PC-3 (cell line): ENCODE results near the gene JPT2. TPM values are rescaled to one million over a fixed set of nuclear protein-coding genes. Genes with fewer than 3 reads are reported as not detected.

Experiments used
- ATAC-seq: fragments of 200-7000 bp; cut with Tn5 transposase; 2 replicates; pipeline ENCODE4 v1.9.1; 2020; ENCODE audit warnings: mild to moderate bottlenecking, moderate library complexity
- BruUV-seq: library from RNA; stranded (reverse); fragments of 400-500 nt; replicated peaks from 2 replicates; lab custom pipeline; 2021; lab: Mats Ljungman, UMichigan
- CTCF ChIA-PET: fragments of 300-600 bp; sonication (Branson Sonifier 250); formaldehyde crosslinking; loops from one replicate; lab custom pipeline; 2022; ENCODE audit warnings: antibody characterized with exemption; lab: Charles Lee
- POLR2A ChIA-PET: fragments of 300-600 bp; sonication (Branson Sonifier 250); formaldehyde crosslinking; loops from one replicate; lab custom pipeline; 2022; ENCODE audit warnings: antibody characterized with exemption; ENCODE audit not compliant: unreplicated experiment; lab: Charles Lee
- DNase-seq: peaks from one replicate; pipeline ENCODE4 v3.0.0-alpha.2; 2015
- H2AFZ ChIP-seq: fragments of 300-600 bp; sonication (generic); 2 replicates; pipeline ENCODE4 v1.6.0; 2016; ENCODE audit warnings: antibody characterized with exemption, low read length
- H3F3A ChIP-seq: fragments of 300-600 bp; sonication (generic); one replicate; pipeline ENCODE4 v1.6.0; 2017; ENCODE audit warnings: antibody characterized with exemption, low read length, control low read depth, mild to moderate bottlenecking; ENCODE audit not compliant: unreplicated experiment
- H3K27ac ChIP-seq: fragments of 300-600 bp; sonication (generic); 2 replicates; pipeline ENCODE4 v1.5.1; 2016; ENCODE audit warnings: mild to moderate bottlenecking, low read length
- H3K27me3 ChIP-seq: fragments of 300-600 bp; sonication (generic); 2 replicates; pipeline ENCODE4 v1.6.1; 2016; ENCODE audit warnings: low read length, mixed read lengths
- H3K36me3 ChIP-seq: fragments of 300-600 bp; sonication (generic); 2 replicates; pipeline ENCODE4 v1.6.1; 2016; ENCODE audit warnings: low read depth, mixed run types, low read length, mixed read lengths
- H3K4me1 ChIP-seq: fragments of 300-600 bp; sonication (generic); 2 replicates; pipeline ENCODE4 v1.5.1; 2016; ENCODE audit warnings: low read length; ENCODE audit not compliant: insufficient read depth
- H3K4me2 ChIP-seq: fragments of 300-600 bp; sonication (generic); 2 replicates; pipeline ENCODE4 v1.6.0; 2016; ENCODE audit warnings: low read length
- H3K4me3 ChIP-seq: fragments of 300-600 bp; sonication (generic); 2 replicates; pipeline ENCODE4 v1.5.1; 2016; ENCODE audit warnings: mild to moderate bottlenecking, low read length, mixed read lengths
- H3K79me2 ChIP-seq: fragments of 300-600 bp; sonication (generic); 2 replicates; pipeline ENCODE4 v1.6.1; 2017; ENCODE audit warnings: low read length, mixed read lengths
- H3K9ac ChIP-seq: fragments of 300-600 bp; sonication (generic); 2 replicates; pipeline ENCODE4 v1.6.0; 2016; ENCODE audit warnings: mild to moderate bottlenecking, low read length
- H3K9me2 ChIP-seq: fragments of 300-600 bp; sonication (generic); replicated peaks from 2 replicates; pipeline ENCODE4 v1.6.1; 2016; ENCODE audit warnings: mixed run types, low read length, mixed read lengths
- H3K9me3 ChIP-seq: fragments of 300-600 bp; sonication (generic); 2 replicates; pipeline ENCODE4 v1.6.1; 2016; ENCODE audit warnings: low read length, mixed read lengths
- H4K20me1 ChIP-seq: fragments of 300-600 bp; sonication (generic); 2 replicates; pipeline ENCODE4 v1.6.1; 2016; ENCODE audit warnings: low read length, mixed read lengths
- EZH2 ChIP-seq: fragments of 300-600 bp; sonication (generic); IDR thresholded peaks from one replicate; pipeline ENCODE4 v1.6.1; 2017; ENCODE audit warnings: antibody characterized with exemption, mild to moderate bottlenecking, low read length; ENCODE audit not compliant: unreplicated experiment
- EZH2phosphoT487 ChIP-seq: fragments of 300-600 bp; sonication (generic); IDR thresholded peaks from 2 replicates; pipeline ENCODE4 v1.6.1; 2018; ENCODE audit warnings: mild to moderate bottlenecking, antibody characterized with exemption, low read length, borderline replicate concordance
- intact Hi-C: fragments of 100-400 bp; cut with micrococcal nuclease; formaldehyde crosslinking; loops from 2 replicates; pipeline ENCODE4 v1.9.0; 2023
- total RNA-seq: library from RNA; depleted of rRNA; stranded (reverse); fragments of >200 nt; gene quantifications from 2 replicates; pipeline ENCODE4 v1.2.3, GENCODE V29; 2014
- TF ChIP-seq, protein P1 (sequence below): fragments of 300-600 bp; sonication (generic); conservative IDR thresholded peaks from 2 replicates; pipeline ENCODE4 v1.5.1; 2017; ENCODE audit warnings: antibody characterized with exemption, low read depth, mild to moderate bottlenecking, low read length

JPT2 gene
- total RNA-seq, 1 experiment from 2014 or later, result 85.2 TPM

DNA sequence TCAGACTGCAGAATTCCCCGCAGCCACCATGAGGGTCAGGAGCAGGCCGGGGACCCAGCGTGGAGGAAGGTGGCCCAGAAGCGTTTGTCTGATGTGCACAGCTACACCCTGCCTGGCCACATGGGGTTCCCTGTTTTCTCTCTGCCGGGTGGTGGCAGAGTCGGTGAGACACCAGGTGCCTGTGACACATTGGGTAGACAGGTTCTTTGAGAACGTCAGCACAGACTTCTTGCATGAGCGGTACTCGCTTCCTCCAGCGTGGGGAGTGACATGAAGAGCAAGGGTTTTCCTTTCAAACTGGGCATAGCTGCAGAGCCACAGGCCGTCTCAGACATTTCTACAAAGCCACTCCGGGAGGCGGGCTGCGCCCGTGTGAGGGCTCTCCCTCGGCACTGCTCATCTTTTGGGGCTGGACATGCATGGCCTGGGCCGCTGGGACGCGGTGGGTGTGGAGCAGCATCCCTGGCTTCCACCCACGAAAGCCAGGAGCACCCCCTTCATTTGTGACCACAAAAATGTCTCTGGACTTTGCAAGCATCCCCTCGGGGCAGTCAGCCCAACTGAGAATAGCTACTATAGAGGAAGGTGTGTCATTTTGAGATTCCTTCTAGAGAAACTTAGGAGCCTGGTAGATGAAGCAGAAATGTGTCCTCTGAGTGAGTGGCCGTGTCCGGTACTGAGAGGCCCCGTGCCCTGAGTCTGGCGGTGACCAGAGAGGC lies 67.3 kb downstream of the JPT2 start:
- ATAC-seq, result peak; percentile 53
- Histone ChIP-seq H3K36me3 (no peaks in the 10 kb centered on the region), H3K4me2 (no peak overlapping the region), H2AFZ (no peak overlapping the region), H3K27me3 (no peaks in the 10 kb centered on the region), H3K4me1 (no peaks in the 10 kb centered on the region), H3K79me2 (no peaks in the 10 kb centered on the region), H3K27ac (0 out of 2 replicates have a peak overlapping the region, but pooled peaks have one; percentile 5), H3K9ac (no peak overlapping the region), H3F3A (no peaks in the 10 kb centered on the region), H3K4me3 (no peak overlapping the region), H3K9me2 (no peaks in the 10 kb centered on the region), H3K9me3 (no peaks in the 10 kb centered on the region), H4K20me1 (no peaks in the 10 kb centered on the region)
- peak; percentile 36 for DNase-seq
- POLR2A ChIA-PET, result no interaction called here
- intact Hi-C loops, result no loop called here
- CTCF ChIA-PET, result no interaction called here
- TF ChIP-seq EZH2phosphoT487 (no peak), EZH2 (no peak)
- TF ChIP-seq, protein P1, sequence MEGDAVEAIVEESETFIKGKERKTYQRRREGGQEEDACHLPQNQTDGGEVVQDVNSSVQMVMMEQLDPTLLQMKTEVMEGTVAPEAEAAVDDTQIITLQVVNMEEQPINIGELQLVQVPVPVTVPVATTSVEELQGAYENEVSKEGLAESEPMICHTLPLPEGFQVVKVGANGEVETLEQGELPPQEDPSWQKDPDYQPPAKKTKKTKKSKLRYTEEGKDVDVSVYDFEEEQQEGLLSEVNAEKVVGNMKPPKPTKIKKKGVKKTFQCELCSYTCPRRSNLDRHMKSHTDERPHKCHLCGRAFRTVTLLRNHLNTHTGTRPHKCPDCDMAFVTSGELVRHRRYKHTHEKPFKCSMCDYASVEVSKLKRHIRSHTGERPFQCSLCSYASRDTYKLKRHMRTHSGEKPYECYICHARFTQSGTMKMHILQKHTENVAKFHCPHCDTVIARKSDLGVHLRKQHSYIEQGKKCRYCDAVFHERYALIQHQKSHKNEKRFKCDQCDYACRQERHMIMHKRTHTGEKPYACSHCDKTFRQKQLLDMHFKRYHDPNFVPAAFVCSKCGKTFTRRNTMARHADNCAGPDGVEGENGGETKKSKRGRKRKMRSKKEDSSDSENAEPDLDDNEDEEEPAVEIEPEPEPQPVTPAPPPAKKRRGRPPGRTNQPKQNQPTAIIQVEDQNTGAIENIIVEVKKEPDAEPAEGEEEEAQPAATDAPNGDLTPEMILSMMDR, result no peak
- no TSS peak for BruUV-seq

DNA sequence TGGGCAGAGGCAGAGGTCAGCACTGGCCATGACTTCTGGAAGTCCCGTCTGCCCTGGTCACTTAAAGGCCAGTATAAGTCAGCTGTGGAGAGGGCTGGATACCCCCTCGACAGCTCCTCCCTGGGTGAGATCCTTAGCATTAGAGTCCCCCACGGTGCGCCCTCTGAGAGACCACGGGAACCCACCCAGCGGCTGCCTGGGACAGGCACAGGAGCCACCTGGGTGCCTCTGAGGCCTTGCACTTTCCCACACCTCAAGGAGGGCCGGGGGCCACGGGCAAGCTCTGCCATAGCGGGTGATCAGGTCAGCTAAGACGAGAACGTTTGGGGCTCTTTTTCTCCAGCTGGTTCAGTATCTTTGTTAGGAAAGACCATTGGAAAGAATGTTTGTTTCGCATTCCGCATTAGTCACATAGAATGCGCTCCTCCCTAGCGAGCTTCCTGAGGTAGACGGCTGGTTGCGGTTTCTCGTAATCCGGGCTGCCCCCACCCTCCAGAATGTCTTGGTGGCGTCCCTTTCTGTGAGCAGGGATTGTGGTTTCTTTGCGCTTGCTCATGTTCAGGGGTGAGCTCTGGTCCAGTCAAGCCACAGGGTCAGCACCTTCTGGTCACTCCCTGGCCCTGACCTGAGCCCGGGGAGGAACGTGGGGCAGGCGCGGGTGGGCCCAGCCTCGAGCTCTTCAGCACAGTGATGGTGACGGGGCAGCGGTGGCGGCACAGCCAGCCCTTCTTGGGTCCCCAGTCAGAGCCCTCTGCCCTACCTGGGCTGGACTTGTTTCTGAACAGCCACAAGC lies 68.0 kb downstream of the JPT2 start:
- CTCF ChIA-PET, result no interaction called here
- H3K9me2 ChIP-seq, result no peaks in the 10 kb centered on the region
- H3K9me3 ChIP-seq, result no peaks in the 10 kb centered on the region
- no peak for TF ChIP-seq EZH2
- no peak for TF ChIP-seq EZH2phosphoT487
- TF ChIP-seq, protein P1, result no peak
- H3K9ac ChIP-seq, result no peak overlapping the region
- DNase-seq (peak; percentile 4), ATAC-seq (no peak)
- no peaks in the 10 kb centered on the region for H3K27me3 ChIP-seq
- POLR2A ChIA-PET, result interaction anchor here (0.7 kb wide), 1 partner anchor 25 kb away, joined by 3 read pairs; no protein-coding TSS in a partner anchor
- no peak overlapping the region for H3K4me2 ChIP-seq
- intact Hi-C loops, result no loop called here
- no peaks in the 10 kb centered on the region for H3K79me2 ChIP-seq
- 0 out of 2 replicates have a peak overlapping the region, but pooled peaks have one; percentile 5 for H3K27ac ChIP-seq
- no peaks in the 10 kb centered on the region for H3F3A ChIP-seq
- H3K4me1 ChIP-seq, result no peaks in the 10 kb centered on the region
- H3K4me3 ChIP-seq, result no peak overlapping the region
- BruUV-seq, result TSS peak; percentile 20
- H3K36me3 ChIP-seq, result no peaks in the 10 kb centered on the region
- H4K20me1 ChIP-seq, result no peaks in the 10 kb centered on the region
- H2AFZ ChIP-seq, result no peak overlapping the region
